Stimulated activated memory B cell treated with anti-CD40 and anti-IgM and Interleukin-4, amounts not matched to agents 10 μg/mL and 1 μg/mL and 100 μg/mL, for 72 hours (primary cell): ENCODE measurements around the gene SLX4.

ENCODE experiments used
- ATAC-seq: fragments of 150-1000 bp; cut with Tn5 transposase; 2 replicates; pipeline ENCODE4 v1.10.0; 2021
- H3K27ac Mint-ChIP-seq: one replicate; pipeline ENCODE4 v1.8.0; 2022; ENCODE audit warnings: mild to moderate bottlenecking, mixed read lengths
- H3K27me3 Mint-ChIP-seq: one replicate; pipeline ENCODE4 v1.8.0; 2022; ENCODE audit warnings: mixed read lengths
- H3K36me3 Mint-ChIP-seq: one replicate; pipeline ENCODE4 v1.8.0; 2022; ENCODE audit warnings: mixed read lengths
- H3K4me1 Mint-ChIP-seq: one replicate; pipeline ENCODE4 v1.8.0; 2022; ENCODE audit warnings: mixed read lengths
- H3K4me3 Mint-ChIP-seq: one replicate; pipeline ENCODE4 v1.8.0; 2022; ENCODE audit warnings: mild to moderate bottlenecking, moderate library complexity, mixed read lengths
- H3K9me3 Mint-ChIP-seq: one replicate; pipeline ENCODE4 v1.8.0; 2022; ENCODE audit warnings: mixed read lengths

SLX4 gene

GRCh38 chr16:3541527-3542155 is 69.8 kb downstream of the SLX4 start:
- H3K27me3 Mint-ChIP-seq = no peaks in the 10 kb centered on the region
- H3K4me1 Mint-ChIP-seq = peaks cover 9% of the 10 kb centered on the region
- no peak for ATAC-seq
- H3K27ac Mint-ChIP-seq = no peak overlapping the region
- no peak overlapping the region for H3K4me3 Mint-ChIP-seq
- no peaks in the 10 kb centered on the region for H3K9me3 Mint-ChIP-seq
- peaks cover 21% of the 10 kb centered on the region for H3K36me3 Mint-ChIP-seq

DNA sequence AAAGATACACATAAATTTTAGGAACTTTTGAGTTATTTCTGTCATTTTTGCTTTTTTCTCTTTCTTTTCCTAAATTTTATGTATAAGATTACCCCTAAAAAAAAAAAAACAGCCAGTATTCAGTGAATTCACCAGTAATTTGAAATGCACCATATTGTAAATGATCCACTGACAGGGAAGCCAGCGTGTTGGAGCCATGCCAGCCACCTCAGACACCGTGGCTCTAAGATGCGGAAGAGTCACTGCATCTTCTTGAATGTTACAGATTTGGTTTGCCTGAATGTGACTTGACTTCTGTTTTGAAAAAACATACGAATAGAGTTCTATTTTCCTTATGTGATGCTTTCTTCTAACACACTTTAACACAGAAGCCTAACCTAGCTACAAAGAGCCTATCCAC is 73.2 kb downstream of the SLX4 start:
- H3K4me3 Mint-ChIP-seq = no peak overlapping the region
- ATAC-seq = no peak
- H3K27me3 Mint-ChIP-seq = no peaks in the 10 kb centered on the region
- no peak overlapping the region for H3K27ac Mint-ChIP-seq
- peaks cover 33% of the 10 kb centered on the region for H3K36me3 Mint-ChIP-seq
- H3K4me1 Mint-ChIP-seq = peaks cover 24% of the 10 kb centered on the region
- H3K9me3 Mint-ChIP-seq = no peaks in the 10 kb centered on the region

GRCh38 chr16:3536851-3537250 is 74.6 kb downstream of the SLX4 start:
- Mint-ChIP-seq H3K27ac (no peak overlapping the region), H3K27me3 (no peaks in the 10 kb centered on the region), H3K4me3 (no peak overlapping the region), H3K9me3 (no peaks in the 10 kb centered on the region), H3K36me3 (peaks cover 39% of the 10 kb centered on the region), H3K4me1 (peaks cover 24% of the 10 kb centered on the region)
- ATAC-seq = no peak

DNA sequence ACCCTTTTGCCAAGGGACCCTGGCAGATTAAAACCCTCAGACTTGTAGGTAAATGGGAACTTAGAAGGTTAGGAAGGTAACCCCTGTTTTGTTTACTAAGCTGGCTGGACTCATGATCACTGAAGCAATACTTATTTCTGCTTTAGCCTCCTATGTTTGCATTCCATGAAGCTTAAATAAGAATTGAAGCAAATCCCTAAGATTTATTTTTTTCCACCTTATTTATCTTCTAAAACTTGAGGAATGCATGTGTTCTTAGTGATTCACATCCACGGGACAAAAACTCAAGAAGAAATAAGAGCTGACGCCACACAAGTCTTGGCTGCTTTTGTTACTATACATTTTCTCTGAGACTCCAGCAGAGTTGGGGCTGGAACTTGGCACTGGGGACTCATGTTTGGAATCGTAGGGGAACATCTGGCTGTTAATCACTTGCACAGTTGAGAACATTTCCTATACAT is 75.1 kb downstream of the SLX4 start:
- peak overlapping the region; percentile 33 for H3K27ac Mint-ChIP-seq
- ATAC-seq = no peak

GRCh38 chr16:3534126-3534525 is 77.3 kb downstream of the SLX4 start:
- H3K4me1 Mint-ChIP-seq = peaks cover 24% of the 10 kb centered on the region
- H3K27ac Mint-ChIP-seq = peak overlapping the region; percentile 33
- no peak for ATAC-seq
- no peaks in the 10 kb centered on the region for H3K27me3 Mint-ChIP-seq
- no peaks in the 10 kb centered on the region for H3K9me3 Mint-ChIP-seq
- H3K36me3 Mint-ChIP-seq = peaks cover 29% of the 10 kb centered on the region
- H3K4me3 Mint-ChIP-seq = no peak overlapping the region

More for the DNA sequence above, 75.1 kb downstream of the SLX4 start:
- Mint-ChIP-seq H3K27me3 (no peaks in the 10 kb centered on the region), H3K4me3 (no peak overlapping the region), H3K36me3 (peaks cover 33% of the 10 kb centered on the region), H3K4me1 (peaks cover 24% of the 10 kb centered on the region), H3K9me3 (no peaks in the 10 kb centered on the region)

DNA sequence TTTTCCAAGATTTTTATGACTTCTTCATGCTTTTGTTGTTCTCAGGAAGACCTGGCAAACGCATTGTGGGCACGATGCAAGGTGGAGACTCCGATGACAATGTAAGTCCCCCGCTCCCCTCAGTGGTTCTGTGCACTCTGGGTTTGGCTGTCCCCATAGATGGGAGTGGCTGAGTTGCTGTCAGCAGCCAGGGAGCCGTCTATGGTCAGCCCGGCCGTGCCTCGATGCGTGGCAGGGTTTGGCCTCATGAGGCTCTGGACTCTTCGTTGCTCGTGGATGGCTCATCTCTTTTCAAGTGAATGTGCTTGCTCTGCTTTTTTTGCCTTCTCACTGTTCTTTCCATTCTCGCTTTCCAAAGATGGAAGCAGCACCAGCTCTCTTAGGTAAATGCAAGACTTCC is 78.7 kb downstream of the SLX4 start:
- Mint-ChIP-seq H3K36me3 (peaks cover 36% of the 10 kb centered on the region), H3K4me3 (no peak overlapping the region), H3K9me3 (no peaks in the 10 kb centered on the region), H3K4me1 (peaks cover 31% of the 10 kb centered on the region), H3K27me3 (no peaks in the 10 kb centered on the region), H3K27ac (no peak overlapping the region)
- no peak for ATAC-seq
